Smooth muscle cell (in vitro differentiated cells): ENCODE measurements around the gene RYR3. TPM values are rescaled to one million over a fixed set of nuclear protein-coding genes. Genes with fewer than 3 reads are reported as not detected.

Experiments used
- DNase-seq: peaks from one replicate; lab custom pipeline; 2025; ENCODE audit not compliant: unreplicated experiment; lab: John Stamatoyannopoulos, UW
- H2AFZ ChIP-seq: fragments of 200-600 bp; sonication (generic); 2 replicates; pipeline ENCODE4 v1.6.0; 2016; ENCODE audit warnings: antibody characterized with exemption, low read depth, mild to moderate bottlenecking
- H3F3A ChIP-seq: fragments of 200-600 bp; sonication (generic); 2 replicates; pipeline ENCODE4 v1.6.0; 2017; ENCODE audit warnings: antibody characterized with exemption, low read depth
- H3K27ac ChIP-seq: fragments of 200-600 bp; sonication (generic); 2 replicates; pipeline ENCODE4 v1.5.1; 2016; ENCODE audit warnings: low read depth, mild to moderate bottlenecking
- H3K27me3 ChIP-seq: fragments of 200-600 bp; sonication (generic); 2 replicates; pipeline ENCODE4 v1.6.1; 2016; ENCODE audit warnings: low read depth, mild to moderate bottlenecking
- H3K36me3 ChIP-seq: fragments of 200-600 bp; sonication (generic); 2 replicates; pipeline ENCODE4 v1.5.1; 2016; ENCODE audit warnings: low read depth
- H3K4me1 ChIP-seq: fragments of 200-600 bp; sonication (generic); 2 replicates; pipeline ENCODE4 v1.5.1; 2016; ENCODE audit warnings: low read depth
- H3K4me2 ChIP-seq: fragments of 200-600 bp; sonication (generic); 2 replicates; pipeline ENCODE4 v1.6.0; 2016; ENCODE audit warnings: mild to moderate bottlenecking
- H3K4me3 ChIP-seq: fragments of 200-600 bp; sonication (generic); 2 replicates; pipeline ENCODE4 v1.5.1; 2016; ENCODE audit warnings: mild to moderate bottlenecking
- H3K79me2 ChIP-seq: fragments of 200-600 bp; sonication (generic); 2 replicates; pipeline ENCODE4 v1.6.0; 2016; ENCODE audit warnings: low read depth, mild to moderate bottlenecking
- H3K9ac ChIP-seq: fragments of 200-600 bp; sonication (generic); 2 replicates; pipeline ENCODE4 v1.6.0; 2016; ENCODE audit warnings: low read depth
- H3K9me3 ChIP-seq: fragments of 200-600 bp; sonication (generic); replicated peaks from 2 replicates; pipeline ENCODE4 v1.5.1; 2016; ENCODE audit warnings: low read depth
- H4K20me1 ChIP-seq: fragments of 200-600 bp; sonication (generic); 2 replicates; pipeline ENCODE4 v1.6.0; 2016; ENCODE audit warnings: low read depth
- CTCF ChIP-seq: fragments of 200-600 bp; sonication (generic); IDR thresholded peaks from 2 replicates; pipeline ENCODE4 v1.5.1; 2017; ENCODE audit warnings: borderline replicate concordance, mild to moderate bottlenecking, antibody characterized with exemption; ENCODE audit not compliant: insufficient read depth, poor library complexity, severe bottlenecking
- WGBS: methylation state at CpG from one replicate; pipeline ENCODE4 v1.1.7; 2016; ENCODE audit warnings: low lambda C conversion rate; 5-methylcytosine and 5-hydroxymethylcytosine counted together
- polyA plus RNA-seq: library from polyadenylated mRNA; unstranded; fragments of >200 nt; fragmentation: Nextera tagmentation; extraction: Ambion mirVana; gene quantifications from 2 replicates; pipeline ENCODE4 v1.2.1, GENCODE V29; 2016
- total RNA-seq: library from RNA; depleted of rRNA; stranded (reverse); fragments of >200 nt; gene quantifications from 2 replicates; pipeline ENCODE4 v1.2.3, GENCODE V29; 2014

Gene RYR3
- total and polyA plus RNA-seq, 2 experiments from 2014 or later: 0.23 to 6.2 TPM

DNA sequence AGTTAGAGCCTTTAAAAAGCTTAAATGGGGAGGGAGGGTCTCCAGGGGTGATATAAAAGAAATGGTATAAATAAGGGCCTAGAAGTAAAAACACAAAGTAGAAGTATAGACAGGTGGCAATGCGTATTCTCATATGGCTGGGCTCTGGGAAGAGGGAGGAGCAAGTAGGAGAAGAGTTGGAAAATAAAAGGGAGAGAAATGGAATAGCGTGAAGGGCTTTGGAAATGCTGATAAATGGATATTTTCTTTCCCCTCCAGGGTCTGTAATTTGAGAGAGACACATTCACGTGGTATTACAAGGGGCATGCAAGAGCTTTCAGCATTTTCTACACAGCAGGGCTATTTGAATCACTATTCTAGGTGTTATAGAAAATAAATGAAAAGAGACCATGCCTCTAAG lies 313.7 kb downstream of the RYR3 start:
- Histone ChIP-seq H3K36me3 (no peaks in the 10 kb centered on the region), H2AFZ (no peak overlapping the region), H3K27ac (no peak overlapping the region), H3K4me2 (no peak overlapping the region), H3K4me3 (no peak overlapping the region), H3K9me3 (no peaks in the 10 kb centered on the region), H3K9ac (no peak overlapping the region), H4K20me1 (no peaks in the 10 kb centered on the region), H3K27me3 (peaks cover 2% of the 10 kb centered on the region), H3K4me1 (no peaks in the 10 kb centered on the region), H3K79me2 (no peaks in the 10 kb centered on the region), H3F3A (no peaks in the 10 kb centered on the region)
- no peak for TF ChIP-seq CTCF
- DNase-seq: no peak
- 53% methylated on average over 3 of the region's 3 CpGs for WGBS

DNA sequence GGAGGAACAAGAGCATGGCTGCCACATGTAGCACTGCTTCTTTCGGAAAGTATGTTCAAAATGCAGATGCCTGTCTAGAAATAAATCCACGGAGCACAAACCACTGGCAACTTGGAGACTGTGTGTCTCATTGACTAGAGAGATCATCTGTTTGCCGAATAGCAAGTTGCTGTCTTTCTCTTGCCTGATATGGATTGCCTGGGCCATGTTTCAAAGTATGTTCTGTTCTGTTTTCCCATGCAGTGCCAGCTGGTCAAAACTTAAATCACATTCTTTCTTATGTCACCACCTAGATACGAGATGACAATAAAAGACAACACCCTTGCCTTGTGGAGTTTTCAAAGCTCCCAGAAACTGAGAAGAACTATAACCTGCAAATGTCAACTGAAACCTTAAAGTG lies 318.9 kb downstream of the RYR3 start:
- no peak for DNase-seq
- Histone ChIP-seq H3K27me3 (peaks cover 2% of the 10 kb centered on the region), H3K79me2 (no peaks in the 10 kb centered on the region), H3K9ac (no peak overlapping the region), H3K27ac (no peak overlapping the region), H2AFZ (no peak overlapping the region), H3F3A (no peaks in the 10 kb centered on the region), H3K4me2 (no peak overlapping the region), H3K4me3 (no peak overlapping the region), H3K9me3 (no peaks in the 10 kb centered on the region), H3K36me3 (no peaks in the 10 kb centered on the region), H4K20me1 (no peaks in the 10 kb centered on the region), H3K4me1 (no peaks in the 10 kb centered on the region)
- WGBS: 97% methylated on average over 4 of the region's 4 CpGs
- no peak for TF ChIP-seq CTCF

DNA sequence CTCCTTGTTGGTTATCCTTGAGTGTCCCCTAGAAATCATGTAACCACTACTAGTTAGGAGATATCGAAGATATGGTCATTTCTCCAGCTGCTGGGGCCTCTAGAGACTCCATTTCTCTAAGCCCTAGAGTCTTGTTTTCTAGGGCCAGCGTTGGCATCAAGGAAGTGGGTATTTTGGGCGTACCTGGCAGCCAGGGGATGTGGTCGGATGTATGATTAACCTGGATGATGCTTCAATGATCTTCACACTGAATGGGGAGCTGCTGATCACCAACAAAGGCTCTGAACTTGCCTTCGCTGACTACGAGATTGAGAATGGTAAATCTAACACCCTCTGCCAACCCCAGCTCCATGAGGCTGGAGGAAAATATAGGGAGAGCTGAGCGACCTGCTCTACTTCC lies 325.5 kb downstream of the RYR3 start:
- 93% methylated on average over 7 of the region's 7 CpGs for WGBS
- H2AFZ ChIP-seq: no peak overlapping the region
- H3K4me3 ChIP-seq: no peak overlapping the region
- no peaks in the 10 kb centered on the region for H3K79me2 ChIP-seq
- no peaks in the 10 kb centered on the region for H3K36me3 ChIP-seq
- H3K27ac ChIP-seq: no peak overlapping the region
- no peak overlapping the region for H3K4me2 ChIP-seq
- H3K4me1 ChIP-seq: no peaks in the 10 kb centered on the region
- H3F3A ChIP-seq: no peaks in the 10 kb centered on the region
- H3K27me3 ChIP-seq: peaks cover 8% of the 10 kb centered on the region
- no peak for DNase-seq
- H3K9ac ChIP-seq: no peak overlapping the region
- no peak for TF ChIP-seq CTCF
- H3K9me3 ChIP-seq: no peaks in the 10 kb centered on the region
- H4K20me1 ChIP-seq: no peaks in the 10 kb centered on the region

DNA sequence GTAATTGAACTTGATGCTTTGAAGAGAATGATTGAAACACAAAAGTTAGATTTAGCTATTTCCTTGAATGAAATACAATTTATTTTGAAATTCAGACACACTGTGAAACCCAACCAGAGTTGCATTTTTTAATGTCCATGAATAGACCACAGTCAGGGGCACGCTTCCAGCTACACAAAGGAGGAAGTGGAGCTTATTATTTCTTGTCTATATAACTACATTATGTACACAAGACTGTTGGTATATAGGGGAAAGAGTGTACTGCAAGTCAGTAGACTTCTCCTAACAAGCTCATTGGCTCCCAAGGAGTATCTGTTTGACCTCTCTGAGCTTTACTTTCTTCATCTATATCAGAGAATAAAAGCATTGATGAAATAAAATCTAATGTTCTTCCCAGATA lies 326.2 kb downstream of the RYR3 start:
- Histone ChIP-seq H3K4me3 (no peak overlapping the region), H3K9ac (no peak overlapping the region), H3K4me1 (no peaks in the 10 kb centered on the region), H3K36me3 (no peaks in the 10 kb centered on the region), H3K27me3 (peaks cover 8% of the 10 kb centered on the region), H3F3A (no peaks in the 10 kb centered on the region), H3K4me2 (no peak overlapping the region), H4K20me1 (no peaks in the 10 kb centered on the region), H2AFZ (no peak overlapping the region), H3K79me2 (no peaks in the 10 kb centered on the region), H3K9me3 (no peaks in the 10 kb centered on the region), H3K27ac (no peak overlapping the region)
- TF ChIP-seq CTCF: no peak
- no peak for DNase-seq
- WGBS: 91% methylated on average over 1 of the region's 1 CpG
